Kidney epithelial cell (primary cell): ENCODE data around the gene TMEM171. TPM values are rescaled to one million over a fixed set of nuclear protein-coding genes. Genes with fewer than 3 reads are reported as not detected.

Experiments
- DNase-seq: peaks from one replicate; pipeline ENCODE4 v3.0.0-alpha.2; 2010; ENCODE audit warnings: low read depth
- H3K27me3 ChIP-seq: 2 replicates; pipeline ENCODE4 v1.6.0; 2011; ENCODE audit warnings: low read length; ENCODE audit not compliant: control insufficient read depth, insufficient read depth
- H3K36me3 ChIP-seq: 2 replicates; pipeline ENCODE4 v1.5.1; 2011; ENCODE audit warnings: low read length; ENCODE audit not compliant: control insufficient read depth, insufficient read depth
- H3K4me3 ChIP-seq: 2 replicates; pipeline ENCODE4 v1.5.1; 2011; ENCODE audit warnings: low read depth, mild to moderate bottlenecking, control low read depth, low read length
- CTCF ChIP-seq: IDR thresholded peaks from 2 replicates; pipeline ENCODE4 v1.5.1; 2011; ENCODE audit warnings: mild to moderate bottlenecking, moderate library complexity, low read length, control low read depth, inconsistent platforms; ENCODE audit not compliant: insufficient read depth, poor library complexity, severe bottlenecking
- total RNA-seq: library from RNA; depleted of rRNA; stranded (reverse); fragments of >200 nt; gene quantifications from 2 replicates; pipeline ENCODE4 v1.2.3, GENCODE V29; 2015

Gene TMEM171
- total RNA-seq, 1 donor from 2014 or later = 3.0 TPM

GRCh38 chr5:73106335-73106734 lies 14.0 kb upstream of the TMEM171 start:
- Histone ChIP-seq H3K4me3 (no peak overlapping the region), H3K27me3 (no peaks in the 10 kb centered on the region), H3K36me3 (no peaks in the 10 kb centered on the region)
- no peak for TF ChIP-seq CTCF
- no peak for DNase-seq

GRCh38 chr5:73110190-73110589 lies 10.2 kb upstream of the TMEM171 start:
- H3K36me3 ChIP-seq = no peaks in the 10 kb centered on the region
- H3K27me3 ChIP-seq = no peaks in the 10 kb centered on the region
- DNase-seq = no peak
- H3K4me3 ChIP-seq = no peak overlapping the region
- no peak for TF ChIP-seq CTCF

- Histone ChIP-seq H3K36me3 (no peaks in the 10 kb centered on the region), H3K4me3 (no peak overlapping the region), H3K27me3 (no peaks in the 10 kb centered on the region)
- no peak for TF ChIP-seq CTCF
- no peak for DNase-seq
Observed at GRCh38 chr5:73111536-73111935, 8.8 kb upstream of the TMEM171 start.

DNA sequence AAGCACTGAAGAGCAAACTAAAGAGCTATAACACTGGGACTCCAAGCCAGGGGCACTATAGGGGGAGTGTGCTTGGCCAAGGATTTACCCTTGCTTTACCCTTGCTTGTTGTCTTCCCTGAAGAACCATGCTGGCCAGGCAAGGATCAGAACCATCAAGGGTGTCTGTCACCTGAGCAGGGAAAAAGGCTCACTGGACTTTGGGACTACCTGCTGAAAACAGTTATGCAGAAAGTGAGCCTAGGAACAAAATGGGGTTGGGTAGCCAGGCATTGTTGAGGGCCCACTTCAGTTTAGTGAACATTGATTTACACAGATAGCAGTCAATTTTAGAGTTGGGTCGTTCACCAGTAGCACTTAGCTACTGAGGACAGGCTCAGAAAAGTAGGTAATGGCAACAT lies 8.0 kb upstream of the TMEM171 start:
- H3K27me3 ChIP-seq = no peaks in the 10 kb centered on the region
- no peak overlapping the region for H3K4me3 ChIP-seq
- DNase-seq = no peak
- no peaks in the 10 kb centered on the region for H3K36me3 ChIP-seq
- no peak for TF ChIP-seq CTCF

GRCh38 chr5:73114044-73114688 lies 6.2 kb upstream of the TMEM171 start:
- Histone ChIP-seq H3K27me3 (no peaks in the 10 kb centered on the region), H3K36me3 (no peaks in the 10 kb centered on the region), H3K4me3 (no peak overlapping the region)
- no peak for DNase-seq
- no peak for TF ChIP-seq CTCF

GRCh38 chr5:73115399-73116051 lies 4.8 kb upstream of the TMEM171 start:
- no peak for TF ChIP-seq CTCF
- Histone ChIP-seq H3K36me3 (no peaks in the 10 kb centered on the region), H3K27me3 (no peaks in the 10 kb centered on the region), H3K4me3 (no peak overlapping the region)
- DNase-seq = peak; percentile 59
